ENCODE data around the gene ANKAR. TPM values are rescaled to one million over a fixed set of nuclear protein-coding genes. Genes with fewer than 3 reads are reported as not detected.

Gene ANKAR
- total and polyA plus RNA-seq, 2 of the 8 experiments (the other 6 are each of a cell fraction or from before 2014, with no cell fraction given) = 0.56 to 1.7 TPM

GRCh38 chr2:189661148-189661956 lies 13.1 kb upstream of the ANKAR start, which contains the start of gene ASNSD1 (continued):
- peak in 1 of 2 experiments; percentile 75; a peak in 2 of 4 replicates for TF ChIP-seq SIN3A (conservative IDR thresholded peaks at IDR 0.05 in 1 of 2, IDR thresholded peaks at IDR 0.05 in 1 of 2; ENCODE audit: low read depth in 1 of 2, low read length in 2 of 2)
- TF ChIP-seq TAF7 (optimal IDR thresholded peaks at IDR 0.05; ENCODE audit: borderline replicate concordance, low read depth, low read length) = peak; percentile 43
- TF ChIP-seq EP300 (IDR thresholded peaks at IDR 0.05; ENCODE audit: borderline replicate concordance in 1 of 2, low read depth in 2 of 2, low read length in 2 of 2) = no peak
- no peak for TF ChIP-seq MAFK (IDR thresholded peaks at IDR 0.05; ENCODE audit: low read depth, low read length)
- TF ChIP-seq CHD1 (IDR thresholded peaks at IDR 0.05; ENCODE audit: low read depth, low read length) = no peak
- no peak for TF ChIP-seq SUZ12 (IDR thresholded peaks at IDR 0.05; ENCODE audit: low read length)
- TF ChIP-seq RAD21 (IDR thresholded peaks at IDR 0.05 in 1 of 2, conservative IDR thresholded peaks at IDR 0.05 in 1 of 2; ENCODE audit: low read depth in 2 of 2, low read length in 2 of 2) = peak; percentile 88 to 94
- TF ChIP-seq GABPA (IDR thresholded peaks at IDR 0.05; ENCODE audit: borderline replicate concordance, insufficient read depth, low read length) = no peak
- peak; percentile 83 for TF ChIP-seq TBP (IDR thresholded peaks at IDR 0.05; ENCODE audit: low read depth, low read length)
